Right lobe of liver (tissue), 4 donors: ENCODE measurements around the gene SPTBN1.

Source experiments
- POLR2A ChIP-seq: fragments of 450-650 bp; IDR thresholded peaks from one replicate; pipeline ENCODE4 v1.6.1; 2017; ENCODE audit warnings: antibody characterized with exemption, mild to moderate bottlenecking
- TF ChIP-seq, protein P1 (sequence below), 4 donors: fragments of 200-600 bp in 3 of 4; fragments of 450-650 bp in 1 of 4; IDR thresholded peaks; one replicate each; pipeline versions ENCODE4 v1.5.1 to v1.8.0; 2016 to 2022; ENCODE audit warnings: antibody characterized with exemption in 4 of 4, mild to moderate bottlenecking in 2 of 4
- donor health status: DM: no; HTN: no; CAD: no.
- donor health status: DM: no; HTN: no; CAD: no.
- donor health status: DM: no; HTN: yes; CAD: no.

DNA sequence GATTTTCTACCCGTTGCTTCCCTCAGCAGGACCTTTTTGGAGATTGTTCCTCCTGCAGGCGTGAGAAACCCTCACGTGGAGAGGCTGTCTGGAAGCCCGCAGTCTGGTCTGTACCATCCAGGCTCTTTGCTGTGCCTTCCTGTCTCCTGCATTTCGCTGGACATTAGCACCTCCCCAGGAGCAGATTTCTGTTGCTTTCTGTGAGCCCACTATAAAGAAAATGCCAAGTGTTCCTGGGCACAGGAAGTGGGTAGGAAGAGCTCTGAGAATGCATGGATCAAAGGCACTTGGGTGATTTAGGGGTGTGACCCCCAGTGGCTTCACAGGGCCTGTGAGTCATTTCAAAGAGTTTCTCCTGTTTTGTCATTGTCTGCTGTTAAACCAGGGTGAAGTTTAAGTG lies 27.3 kb downstream of the SPTBN1 start:
- TF ChIP-seq POLR2A = no peak
- TF ChIP-seq, protein P1, sequence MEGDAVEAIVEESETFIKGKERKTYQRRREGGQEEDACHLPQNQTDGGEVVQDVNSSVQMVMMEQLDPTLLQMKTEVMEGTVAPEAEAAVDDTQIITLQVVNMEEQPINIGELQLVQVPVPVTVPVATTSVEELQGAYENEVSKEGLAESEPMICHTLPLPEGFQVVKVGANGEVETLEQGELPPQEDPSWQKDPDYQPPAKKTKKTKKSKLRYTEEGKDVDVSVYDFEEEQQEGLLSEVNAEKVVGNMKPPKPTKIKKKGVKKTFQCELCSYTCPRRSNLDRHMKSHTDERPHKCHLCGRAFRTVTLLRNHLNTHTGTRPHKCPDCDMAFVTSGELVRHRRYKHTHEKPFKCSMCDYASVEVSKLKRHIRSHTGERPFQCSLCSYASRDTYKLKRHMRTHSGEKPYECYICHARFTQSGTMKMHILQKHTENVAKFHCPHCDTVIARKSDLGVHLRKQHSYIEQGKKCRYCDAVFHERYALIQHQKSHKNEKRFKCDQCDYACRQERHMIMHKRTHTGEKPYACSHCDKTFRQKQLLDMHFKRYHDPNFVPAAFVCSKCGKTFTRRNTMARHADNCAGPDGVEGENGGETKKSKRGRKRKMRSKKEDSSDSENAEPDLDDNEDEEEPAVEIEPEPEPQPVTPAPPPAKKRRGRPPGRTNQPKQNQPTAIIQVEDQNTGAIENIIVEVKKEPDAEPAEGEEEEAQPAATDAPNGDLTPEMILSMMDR (IDR thresholded peaks at IDR 0.05) = no peak
